GM18951 (cell line): Measurements from ENCODE around the gene BCR.

ENCODE experiments used
- POLR2A ChIP-seq: IDR thresholded peaks from 4 replicates; pipeline ENCODE4 v1.6.1; 2011; ENCODE audit warnings: mild to moderate bottlenecking; ENCODE audit not compliant: insufficient read length, insufficient read depth; ENCODE audit errors: extremely low read depth
- in situ Hi-C: fragments of 300-500 bp; cut with MboI; formaldehyde crosslinking; loops from one replicate; pipeline ENCODE4 v1.12.0; 2022; ENCODE audit warnings: low sequenced_read_pairs, mixed read lengths, inconsistent platforms; ENCODE audit not compliant: unreplicated experiment

Gene BCR

GRCh38 chr22:23203452-23204124 is 23.3 kb downstream of the BCR start:
- TF ChIP-seq POLR2A = no peak
- in situ Hi-C loops = no loop called here

DNA sequence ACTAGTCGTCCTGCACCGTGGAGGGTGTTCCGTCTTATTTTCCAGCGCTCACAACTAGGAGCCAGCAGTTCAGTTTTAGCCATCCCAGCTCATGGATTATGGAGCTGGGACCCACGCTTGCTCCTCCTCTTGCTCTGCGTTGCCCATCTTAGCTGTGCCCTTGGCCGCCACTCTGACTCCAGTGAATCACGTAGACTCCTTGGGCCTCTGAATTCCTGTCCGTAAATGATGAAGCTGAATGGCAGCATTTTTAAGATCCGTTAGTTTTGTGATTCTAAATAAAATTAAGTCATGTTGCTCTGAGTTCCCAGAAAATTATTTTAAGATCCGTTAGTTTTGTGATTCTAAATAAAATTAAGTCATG is 23.8 kb downstream of the BCR start:
- no peak for TF ChIP-seq POLR2A
- in situ Hi-C loops = no loop called here

DNA sequence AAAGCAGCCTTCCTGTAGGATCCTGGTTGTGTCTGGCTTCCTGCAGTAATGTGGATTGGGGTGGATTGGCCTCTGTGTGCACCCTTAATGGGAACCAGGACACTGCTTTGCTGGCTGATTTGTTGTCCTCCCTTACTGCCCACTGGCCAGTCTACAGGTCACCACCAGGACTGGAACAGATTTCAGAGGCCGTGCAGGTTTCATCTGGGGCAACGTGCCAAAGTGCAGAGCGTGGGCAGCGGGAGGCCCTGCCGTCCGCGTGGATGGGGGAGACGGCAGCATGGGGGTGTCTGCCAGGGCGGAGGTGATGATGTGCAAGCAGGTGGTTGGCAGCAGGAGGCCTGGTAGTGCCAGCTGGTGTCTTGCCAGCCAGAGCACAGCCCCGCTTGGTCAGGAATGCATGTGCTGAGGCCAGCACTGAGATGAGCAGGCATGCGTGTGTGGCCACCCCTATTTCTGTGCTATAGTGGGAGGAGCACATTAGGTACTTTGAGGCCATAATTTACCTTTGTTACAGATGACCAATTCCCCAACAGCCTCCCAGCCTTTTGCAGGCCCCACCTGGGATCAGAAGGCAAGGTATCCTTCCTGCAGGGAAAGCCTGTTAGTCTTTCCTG is 24.3 kb downstream of the BCR start:
- no peak for TF ChIP-seq POLR2A
- in situ Hi-C loops = no loop called here

- no peak for TF ChIP-seq POLR2A
Observed at GRCh38 chr22:23205339-23206049, 25.2 kb downstream of the BCR start.

GRCh38 chr22:23206915-23207314 is 26.6 kb downstream of the BCR start:
- in situ Hi-C loops = no loop called here

More at GRCh38 chr22:23205339-23206049, 25.2 kb downstream of the BCR start:
- in situ Hi-C loops = no loop called here

DNA sequence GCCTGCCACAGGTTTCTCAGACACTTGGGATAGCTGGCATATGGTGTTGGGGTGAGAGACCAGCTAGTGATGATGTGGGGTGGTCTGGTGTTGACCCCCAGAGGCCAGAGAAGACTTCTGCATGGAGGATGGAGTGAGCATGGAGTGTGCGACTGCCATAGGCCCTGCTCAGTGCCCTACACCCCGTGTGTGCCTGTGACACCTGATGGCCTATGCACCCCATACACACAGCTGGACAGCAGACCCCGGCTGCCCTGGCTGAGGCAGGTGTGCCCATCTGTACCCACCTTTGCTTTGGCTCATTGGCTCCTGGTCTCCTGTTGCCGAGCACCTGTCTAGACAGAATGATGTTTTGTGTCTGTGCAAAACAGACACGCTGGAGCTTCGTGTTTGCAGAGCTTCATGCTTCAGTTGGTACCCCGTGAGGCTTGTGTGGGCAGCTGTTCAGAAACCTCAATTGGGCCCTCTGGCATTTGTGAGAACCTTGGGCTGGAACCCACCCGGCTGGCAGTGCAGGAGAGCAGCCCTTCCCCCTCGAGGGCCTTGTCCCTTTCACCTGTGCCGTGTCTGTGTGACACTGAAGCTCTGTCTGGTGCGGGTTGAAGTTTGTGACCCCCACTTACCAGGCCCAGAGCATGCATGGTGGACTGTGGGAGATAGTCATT is 27.6 kb downstream of the BCR start:
- in situ Hi-C loops = no loop called here
- TF ChIP-seq POLR2A = no peak

More at GRCh38 chr22:23206915-23207314, 26.6 kb downstream of the BCR start:
- TF ChIP-seq POLR2A = no peak

- in situ Hi-C loops = no loop called here
Observed at GRCh38 chr22:23210428-23211170, 30.3 kb downstream of the BCR start.

GRCh38 chr22:23211622-23212021 is 31.3 kb downstream of the BCR start:
- in situ Hi-C loops = no loop called here
- no peak for TF ChIP-seq POLR2A

More at GRCh38 chr22:23210428-23211170, 30.3 kb downstream of the BCR start:
- TF ChIP-seq POLR2A = no peak

DNA sequence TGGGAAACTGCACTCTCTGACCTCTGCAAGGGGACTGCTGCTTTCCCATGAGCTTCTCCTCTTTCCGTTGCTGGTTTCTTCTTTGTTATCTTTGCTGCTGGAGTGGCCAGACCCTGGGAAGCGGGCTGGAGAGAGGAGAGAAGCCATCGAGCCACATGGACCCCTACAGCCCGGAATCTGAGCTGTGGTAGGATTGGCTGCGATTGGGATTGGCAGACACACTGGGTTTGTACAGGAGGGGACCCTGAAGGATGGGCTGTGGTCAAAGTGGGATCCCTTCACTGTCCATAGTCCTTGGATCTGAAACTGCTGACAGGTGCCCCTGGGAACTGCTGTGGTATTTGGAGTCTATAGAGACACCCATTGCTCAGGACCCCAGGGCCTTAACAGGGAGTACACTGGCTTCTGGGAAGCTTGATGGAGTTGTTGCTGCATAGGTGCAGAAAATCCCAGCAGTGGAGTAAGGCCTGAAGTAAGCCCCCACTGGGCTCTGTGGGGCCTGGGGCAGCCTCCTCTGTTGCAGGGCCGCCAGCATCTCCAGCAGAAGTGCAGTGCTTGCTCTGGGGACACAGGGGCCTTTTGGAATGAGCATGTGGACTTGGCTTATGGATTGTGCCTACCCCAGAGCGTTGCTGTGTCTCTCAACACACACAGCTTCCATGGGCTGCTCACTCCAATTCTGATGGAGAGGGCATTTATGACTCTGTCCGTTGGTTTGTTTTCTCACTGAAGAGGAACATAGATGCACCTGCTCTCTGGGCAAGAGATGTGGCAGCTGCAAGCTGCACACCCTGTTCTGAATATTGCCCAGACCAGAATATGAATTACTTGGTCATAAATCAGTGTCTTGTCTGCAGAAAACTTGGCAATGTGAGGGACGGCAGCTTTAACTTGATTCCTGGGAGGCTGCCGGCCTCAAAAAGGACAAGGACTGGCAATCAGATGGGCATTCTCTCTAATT is 32.0 kb downstream of the BCR start:
- TF ChIP-seq POLR2A = no peak
- in situ Hi-C loops = no loop called here

- in situ Hi-C loops = no loop called here
Observed at GRCh38 chr22:23213022-23213555, 32.8 kb downstream of the BCR start.

DNA sequence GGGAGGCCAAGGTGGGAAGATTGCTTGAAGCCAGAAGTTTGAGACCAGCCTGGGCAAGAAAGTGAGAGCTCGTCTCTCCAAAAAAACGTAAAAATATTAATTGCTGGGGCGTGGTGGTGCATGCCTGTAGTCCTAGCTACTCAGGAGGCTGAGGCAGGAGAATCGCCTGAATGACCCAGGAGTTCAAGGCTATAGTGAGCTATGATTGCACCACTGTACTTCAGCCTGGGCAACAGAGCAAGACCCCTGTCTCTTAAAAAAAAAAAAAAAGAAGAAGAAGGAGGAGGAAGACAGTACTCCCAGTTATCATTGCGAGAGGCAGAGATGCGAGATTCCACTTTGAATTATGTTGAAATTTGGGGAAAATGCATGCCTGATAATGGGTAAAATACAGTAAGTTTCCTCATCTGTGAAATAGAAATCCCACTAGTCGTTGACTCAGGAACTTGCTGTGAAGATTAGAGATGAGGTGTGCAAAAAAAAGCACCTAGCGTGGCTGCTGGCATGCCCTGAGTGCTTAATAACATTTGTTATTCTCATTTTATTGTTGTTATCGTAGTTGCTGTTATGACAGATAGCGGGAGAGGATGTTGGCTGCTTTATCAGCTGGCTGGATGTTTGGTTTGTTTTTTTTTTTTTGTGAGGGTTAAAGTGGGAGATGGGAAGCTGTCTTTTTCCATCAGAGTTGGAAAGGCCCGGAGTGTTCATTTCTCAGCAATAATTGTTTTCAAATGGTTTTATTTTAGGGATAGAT is 33.4 kb downstream of the BCR start:
- in situ Hi-C loops = no loop called here
- TF ChIP-seq POLR2A = no peak

More at GRCh38 chr22:23213022-23213555, 32.8 kb downstream of the BCR start:
- no peak for TF ChIP-seq POLR2A
